ENCODE measurements around the gene TNIP2.

DNA sequence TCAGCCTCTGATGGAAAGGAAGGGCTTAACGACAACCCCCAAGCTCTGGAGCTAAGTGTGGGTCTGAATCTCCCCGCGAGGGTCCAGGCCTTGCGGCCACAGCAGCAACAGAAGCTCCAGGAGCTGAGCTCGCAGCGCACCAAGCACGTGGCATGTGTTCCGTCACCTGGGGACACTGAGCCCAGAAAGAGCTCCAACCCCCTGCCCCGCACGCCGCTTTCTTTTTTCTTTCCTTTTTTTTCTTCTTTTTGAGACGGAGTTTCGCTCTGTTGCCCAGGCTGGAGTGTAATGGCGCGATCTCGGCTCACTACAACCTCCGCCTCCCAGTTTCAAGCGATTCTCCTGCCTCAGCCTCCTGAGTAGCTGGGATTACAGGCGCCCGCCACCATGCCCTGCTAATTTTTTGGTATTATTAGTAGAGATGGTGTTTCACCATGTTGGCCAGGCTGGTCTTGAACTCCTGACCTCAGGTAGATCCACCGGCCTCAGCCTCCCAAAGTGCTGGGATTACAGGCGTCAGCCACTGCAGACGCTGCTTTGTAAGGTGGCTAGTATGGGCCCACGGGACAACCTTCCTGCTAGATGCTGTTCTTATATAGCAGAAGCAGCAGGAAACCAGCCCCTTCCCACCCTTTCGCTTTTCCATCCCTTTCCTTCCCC lies 685 bp upstream of the TNIP2 start:
- TF ChIP-seq POLR2A (IDR thresholded peaks at IDR 0.05; ENCODE audit: low read length) (no peak), GATA1 (IDR thresholded peaks at IDR 0.05; ENCODE audit: low read depth, low read length) (no peak)
